ENCODE data around the gene CHPF. TPM values are rescaled to one million over a fixed set of nuclear protein-coding genes. Genes with fewer than 3 reads are reported as not detected.

CHPF gene
- total and polyA plus RNA-seq, 10 of the 15 experiments (the other 5 are each of a cell fraction or from before 2014, with no cell fraction given), result 0.09 to 17.4 (median 8.3) TPM; not detected in 1

DNA sequence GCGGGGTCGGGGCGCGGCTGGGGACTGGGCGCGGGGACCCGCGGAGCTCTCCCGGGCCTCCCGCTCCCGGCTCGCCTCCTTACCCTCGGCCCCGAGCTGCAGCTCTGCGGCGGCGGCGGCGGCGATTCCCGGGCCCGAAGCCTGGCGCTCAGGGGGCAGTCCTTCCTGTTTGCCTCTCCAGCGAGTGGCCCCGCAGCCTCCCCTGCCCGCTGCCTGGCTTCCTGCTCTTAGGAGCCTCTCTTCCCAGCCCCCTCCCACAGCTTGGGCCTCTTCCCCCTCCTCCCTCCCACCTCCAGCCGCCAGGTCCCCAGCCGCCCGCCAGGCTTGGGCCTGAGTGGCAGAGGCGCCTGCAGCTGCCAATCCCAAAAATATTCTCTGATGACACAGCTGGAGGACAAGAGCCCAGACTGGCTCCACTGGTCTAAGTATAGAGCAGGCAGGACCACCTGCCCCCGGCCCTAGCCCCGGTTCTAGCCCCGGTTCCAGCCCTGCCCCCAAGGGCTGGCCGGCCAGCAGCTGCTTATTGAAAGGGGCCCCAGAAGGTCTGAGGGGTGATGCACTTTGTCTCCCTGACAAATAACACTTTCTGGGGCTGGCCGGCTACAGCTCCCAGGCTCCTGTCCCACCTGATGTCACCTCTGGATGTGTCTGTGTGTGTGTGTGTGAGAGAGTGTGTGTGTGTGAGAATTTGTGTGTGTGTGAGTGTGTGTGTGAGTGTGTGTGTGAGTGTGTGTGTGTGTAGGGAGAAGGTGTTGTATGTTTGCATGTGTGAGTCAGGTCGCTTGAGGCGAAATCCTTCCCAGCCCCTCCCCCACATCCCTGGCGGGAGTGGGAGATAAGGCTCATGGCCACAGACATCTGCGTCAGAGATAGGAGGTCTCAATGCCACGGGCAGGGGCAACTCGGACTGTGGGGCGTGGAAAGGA lies 28.0 kb upstream of the CHPF start, which contains the start of gene OBSL1:
Gene OBSL1, minus strand, starts transcription at position 229 of the 926 bp plus-strand sequence. CDS start 307 bp downstream, outside the sequence.
- Histone ChIP-seq H3K4me3 (no peak within 1 kb of the TSS), H3K9me3 (replicated peaks; ENCODE audit: control insufficient read depth, insufficient read depth, low read length) (no peaks in the 10 kb centered on the region), H3K27ac (ENCODE audit: control insufficient read depth, insufficient read depth) (no peak within 1 kb of the TSS), H3K4me2 (ENCODE audit: control insufficient read depth, insufficient read depth) (no peak within 1 kb of the TSS), H3K9ac (ENCODE audit: control insufficient read depth, insufficient read depth, low read length) (no peak within 1 kb of the TSS), H3K4me1 (ENCODE audit: control insufficient read depth, insufficient read depth, low read length) (no peaks in the 10 kb centered on the region), H3K27me3 (replicated peaks in 1 of 2; ENCODE audit: control insufficient read depth in 2 of 2, insufficient read depth in 2 of 2, low read length in 1 of 2) (peaks cover 2 to 5% of the 10 kb centered on the region in 2 experiments; a peak in 3 of 4 replicates), H3K79me2 (ENCODE audit: control insufficient read depth, insufficient read depth, low read length) (no peaks in the 10 kb centered on the region), H2AFZ (ENCODE audit: control insufficient read depth, low read depth, low read length) (no peak within 1 kb of the TSS), H3K36me3 (ENCODE audit: control insufficient read depth in 2 of 2, insufficient read depth in 2 of 2, low read length in 1 of 2) (no peaks in the 10 kb centered on the region), H4K20me1 (ENCODE audit: control insufficient read depth, insufficient read depth) (no peaks in the 10 kb centered on the region)
- ChIA-PET CTCF (interaction anchor here (1.2 kb wide), 1 partner anchor 12 kb away, joined by 3 read pairs; no protein-coding TSS in a partner anchor), POLR2A (no interaction called here), SMC1A (ENCODE audit: uncharacterized antibody, unreplicated experiment) (no interaction called here), RAD21 (ENCODE audit: unreplicated experiment) (no interaction called here)
- 23% methylated on average over 17 of the region's 42 CpGs for WGBS (ENCODE audit: insufficient coverage, insufficient replicate concordance, low lambda C conversion rate, missing lambda C conversion rate)
- intact Hi-C loops (cut with micrococcal nuclease; ENCODE audit: unreplicated experiment) (no loop called here), in situ Hi-C loops (cut with MboI) (no loop called here)
- ATAC-seq, result no peak
- peak; percentile 65 for FAIRE-seq
- no peak for DNase-seq (ENCODE audit: low read depth, low spot score)
- BruUV-seq (replicated peaks), result no TSS peak
- no peak for TF ChIP-seq SRF (IDR thresholded peaks at IDR 0.05; ENCODE audit: low read depth in 2 of 2, low read length in 2 of 2)
- TF ChIP-seq, protein P1, sequence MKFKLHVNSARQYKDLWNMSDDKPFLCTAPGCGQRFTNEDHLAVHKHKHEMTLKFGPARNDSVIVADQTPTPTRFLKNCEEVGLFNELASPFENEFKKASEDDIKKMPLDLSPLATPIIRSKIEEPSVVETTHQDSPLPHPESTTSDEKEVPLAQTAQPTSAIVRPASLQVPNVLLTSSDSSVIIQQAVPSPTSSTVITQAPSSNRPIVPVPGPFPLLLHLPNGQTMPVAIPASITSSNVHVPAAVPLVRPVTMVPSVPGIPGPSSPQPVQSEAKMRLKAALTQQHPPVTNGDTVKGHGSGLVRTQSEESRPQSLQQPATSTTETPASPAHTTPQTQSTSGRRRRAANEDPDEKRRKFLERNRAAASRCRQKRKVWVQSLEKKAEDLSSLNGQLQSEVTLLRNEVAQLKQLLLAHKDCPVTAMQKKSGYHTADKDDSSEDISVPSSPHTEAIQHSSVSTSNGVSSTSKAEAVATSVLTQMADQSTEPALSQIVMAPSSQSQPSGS (IDR thresholded peaks at IDR 0.05; ENCODE audit: low read length), result no peak
- no peak for TF ChIP-seq BCL11A (IDR thresholded peaks at IDR 0.05; ENCODE audit: low read depth, low read length)
- TF ChIP-seq HCFC1 (IDR thresholded peaks at IDR 0.05; ENCODE audit: low read length), result no peak
- TF ChIP-seq DPF2 (IDR thresholded peaks at IDR 0.05), result no peak
- TF ChIP-seq SP1 (IDR thresholded peaks at IDR 0.05; ENCODE audit: low read depth, low read length), result no peak
- TF ChIP-seq ZBTB4 (CRISPR knock-in tag; IDR thresholded peaks at IDR 0.05), result no peak
- TF ChIP-seq PAX8 (IDR thresholded peaks at IDR 0.05), result no peak
- no peak for TF ChIP-seq ETV6 (conservative IDR thresholded peaks at IDR 0.05 in 1 of 2, IDR thresholded peaks at IDR 0.05 in 1 of 2; ENCODE audit: borderline replicate concordance in 1 of 2, low read depth in 1 of 2)
- no peak for TF ChIP-seq RELA (IDR thresholded peaks at IDR 0.05; ENCODE audit: borderline replicate concordance, partially characterized antibody)
- TF ChIP-seq NR2F1 (conservative IDR thresholded peaks at IDR 0.05), result no peak
- TF ChIP-seq CREB1 (IDR thresholded peaks at IDR 0.05; ENCODE audit: low read depth), result no peak
- TF ChIP-seq ZNF274 (IDR thresholded peaks at IDR 0.05; ENCODE audit: insufficient read depth, insufficient read length), result no peak
- no peak for TF ChIP-seq RUNX3 (IDR thresholded peaks at IDR 0.05; ENCODE audit: low read length)
- no peak for TF ChIP-seq POLR2AphosphoS2 (IDR thresholded peaks at IDR 0.05; ENCODE audit: low read depth, low read length)
- no peak for TF ChIP-seq IKZF1 (conservative IDR thresholded peaks at IDR 0.05)

Data from GM12878 (cell line).